Activated CD4-positive, alpha-beta T cell treated with anti-CD3 and anti-CD28 coated beads for 48 hours (primary cell): ENCODE data around the gene ZNF155.

Source experiments
- DNase-seq: peaks from one replicate; pipeline ENCODE4 v3.0.0-alpha.2; 2020

Gene ZNF155

DNA sequence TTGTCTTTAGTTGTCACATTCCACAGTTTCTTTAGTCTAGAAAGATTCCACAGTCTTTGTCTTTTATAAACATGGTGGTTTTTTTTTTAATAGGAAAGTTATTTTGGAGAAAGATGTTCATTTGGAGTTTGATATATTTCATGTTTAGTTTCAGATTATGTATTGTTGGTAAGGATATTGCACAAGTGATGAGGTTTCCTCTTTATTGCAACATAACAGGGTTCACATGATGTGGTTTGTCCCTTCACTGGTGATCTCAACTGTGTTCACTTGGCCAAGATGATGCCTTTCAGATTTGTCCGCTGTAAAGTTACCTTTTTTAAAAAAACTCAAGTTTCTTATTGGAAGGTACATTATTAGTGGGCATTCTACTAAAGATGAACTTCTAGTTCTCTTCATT lies 22.0 kb downstream of the ZNF155 start:
- no peak for DNase-seq

DNA sequence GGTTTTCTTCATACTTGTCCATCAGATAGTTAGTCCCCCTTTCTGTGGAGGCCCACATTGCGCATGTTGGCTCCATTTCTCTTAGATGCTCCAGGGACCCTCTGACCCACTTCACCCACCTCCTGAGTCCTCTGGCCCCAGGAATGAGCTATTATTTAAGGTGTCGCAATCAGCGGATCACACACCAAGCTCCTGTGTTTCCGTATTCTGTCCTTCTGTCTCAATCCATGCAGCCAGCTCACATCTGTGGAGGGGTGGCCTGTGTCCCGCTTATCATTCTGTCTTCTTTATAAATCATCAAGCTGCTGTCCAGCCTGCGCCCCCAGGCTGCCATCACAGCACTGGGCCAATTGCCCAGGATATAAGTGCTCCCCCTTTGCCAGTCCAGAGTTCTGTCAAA lies 23.5 kb downstream of the ZNF155 start:
- no peak for DNase-seq

DNA sequence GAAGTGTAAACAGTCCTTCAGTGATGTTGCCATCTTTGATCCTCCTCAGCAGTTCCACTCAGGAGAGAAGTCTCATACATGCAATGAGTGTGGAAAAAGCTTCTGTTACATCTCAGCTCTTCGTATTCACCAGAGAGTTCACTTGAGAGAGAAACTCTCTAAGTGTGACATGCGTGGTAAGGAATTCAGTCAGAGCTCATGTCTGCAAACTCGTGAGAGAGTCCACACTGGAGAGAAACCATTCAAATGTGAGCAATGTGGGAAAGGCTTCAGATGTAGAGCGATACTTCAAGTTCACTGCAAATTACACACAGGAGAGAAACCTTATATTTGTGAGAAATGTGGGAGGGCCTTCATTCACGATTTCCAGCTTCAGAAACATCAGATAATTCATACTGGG lies 26.5 kb downstream of the ZNF155 start:
- DNase-seq = no peak

- no peak for DNase-seq
Observed at GRCh38 chr19:44019498-44019897, 35.5 kb downstream of the ZNF155 start.

GRCh38 chr19:44021221-44021620 lies 37.2 kb downstream of the ZNF155 start:
- DNase-seq = no peak

DNA sequence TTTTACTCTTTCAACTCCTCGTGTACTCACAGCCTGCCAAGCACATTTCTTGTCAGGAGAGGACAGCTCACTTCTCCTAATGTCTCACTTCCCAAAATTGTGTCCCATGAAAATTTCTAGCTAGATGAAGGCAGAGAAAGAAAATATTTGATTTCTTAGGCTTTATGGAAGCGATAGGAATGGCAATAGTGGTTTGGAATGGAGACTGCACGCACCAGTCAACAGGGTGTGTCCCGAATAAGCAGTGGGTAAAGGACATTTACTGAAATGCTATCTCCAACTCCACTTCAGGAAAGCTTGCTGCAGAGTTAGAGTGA lies 40.9 kb downstream of the ZNF155 start:
- DNase-seq = no peak

GRCh38 chr19:44025217-44025936 lies 41.4 kb downstream of the ZNF155 start, which contains the start of gene ZNF222:
TSS of gene ZNF222 (plus strand) at chr19:44025379. CDS start at chr19:44025437, 58 bp downstream.
- peak; percentile 85 for DNase-seq

DNA sequence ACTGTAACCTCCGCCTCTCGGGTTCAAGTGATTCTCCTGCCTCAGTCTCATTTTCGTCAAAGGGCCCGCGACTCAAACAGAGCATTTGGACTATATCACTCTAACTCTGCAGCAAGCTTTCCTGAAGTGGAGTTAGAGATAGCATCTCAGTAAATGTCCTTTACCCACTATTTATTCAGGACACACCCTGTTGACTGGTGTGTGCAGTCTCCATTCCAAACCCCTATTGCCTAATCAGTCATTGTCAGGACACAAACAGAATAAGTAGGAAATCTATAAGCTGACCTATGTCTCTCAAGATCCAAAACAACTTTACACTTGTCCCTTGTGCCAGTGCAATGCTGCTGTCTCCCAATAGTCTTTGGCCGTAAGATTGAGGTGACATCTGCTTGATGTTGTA lies 42.6 kb downstream of the ZNF155 start:
- DNase-seq = no peak

DNA sequence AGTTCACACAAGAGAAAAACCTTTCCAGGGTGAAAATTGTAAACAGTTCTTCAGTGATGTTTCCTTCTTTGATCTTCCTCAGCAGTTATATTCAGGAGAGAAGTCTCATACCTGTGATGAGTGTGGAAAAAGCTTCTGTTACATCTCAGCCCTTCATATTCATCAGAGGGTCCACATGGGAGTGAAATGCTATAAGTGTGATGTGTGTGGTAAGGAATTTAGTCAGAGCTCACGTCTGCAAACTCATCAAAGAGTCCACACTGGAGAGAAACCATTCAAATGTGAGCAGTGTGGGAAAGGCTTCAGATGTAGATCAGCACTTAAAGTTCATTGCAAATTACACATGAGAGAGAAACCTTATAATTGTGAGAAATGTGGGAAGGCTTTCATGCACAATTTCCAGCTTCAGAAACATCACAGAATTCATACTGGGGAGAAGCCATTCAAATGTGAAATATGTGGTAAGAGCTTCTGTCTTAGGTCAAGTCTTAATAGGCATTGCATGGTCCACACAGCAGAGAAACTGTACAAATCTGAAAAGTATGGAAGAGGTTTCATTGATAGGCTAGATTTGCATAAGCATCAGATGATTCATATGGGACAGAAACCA lies 48.1 kb downstream of the ZNF155 start:
- DNase-seq = no peak

DNA sequence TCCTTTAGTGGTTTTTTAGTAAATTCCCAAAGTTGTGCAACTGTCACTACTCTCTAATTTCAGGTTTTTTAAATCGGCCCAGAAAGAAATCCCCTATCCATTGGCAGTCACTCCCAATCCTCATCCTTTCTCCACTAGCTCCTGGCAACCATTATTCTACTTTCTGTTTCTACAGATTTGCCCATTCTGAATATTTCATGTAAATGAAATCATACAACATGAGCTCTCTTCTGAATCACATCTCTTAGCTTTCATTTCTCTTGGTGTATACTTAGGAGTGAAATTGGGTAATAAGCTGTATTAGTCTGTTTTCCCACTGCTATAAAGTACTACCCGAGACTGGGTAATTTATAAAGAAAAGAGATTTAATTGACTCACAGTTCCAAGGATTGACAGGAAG lies 58.2 kb downstream of the ZNF155 start:
- DNase-seq = no peak
